HEK293 (cell line): ENCODE data around the gene SARM1.

Experiments used
- EGR2 ChIP-seq: fragments of 450-650 bp; formaldehyde crosslinking; IDR thresholded peaks from 2 replicates; pipeline ENCODE4 v1.5.1; 2016; ENCODE audit warnings: low read depth, missing biosample characterization, missing genetic modification characterization
- GLIS1 ChIP-seq: fragments of 450-650 bp; formaldehyde crosslinking; IDR thresholded peaks from 2 replicates; pipeline ENCODE4 v1.5.1; 2016; ENCODE audit warnings: missing biosample characterization, missing genetic modification characterization
- GLIS2 ChIP-seq: fragments of 450-650 bp; formaldehyde crosslinking; IDR thresholded peaks from 2 replicates; pipeline ENCODE4 v1.5.1; 2016; ENCODE audit warnings: missing biosample characterization, missing genetic modification characterization
- KLF16 ChIP-seq: fragments of 450-650 bp; formaldehyde crosslinking; IDR thresholded peaks from 2 replicates; pipeline ENCODE4 v1.5.1; 2017; ENCODE audit warnings: missing biosample characterization, missing genetic modification characterization
- TCF7L2 ChIP-seq: IDR thresholded peaks from 2 replicates; pipeline ENCODE4 v1.6.1; 2011; ENCODE audit warnings: low read depth, mild to moderate bottlenecking, inconsistent platforms, low read length, moderate library complexity, borderline replicate concordance
- ZBTB17 ChIP-seq: fragments of 450-650 bp; formaldehyde crosslinking; IDR thresholded peaks from 2 replicates; pipeline ENCODE4 v1.5.1; 2016; ENCODE audit warnings: missing biosample characterization, missing genetic modification characterization
- ZBTB8A ChIP-seq: fragments of 450-650 bp; formaldehyde crosslinking; IDR thresholded peaks from 2 replicates; pipeline ENCODE4 v1.5.1; 2016; ENCODE audit warnings: missing biosample characterization, missing genetic modification characterization
- ZNF132 ChIP-seq: fragments of 450-650 bp; formaldehyde crosslinking; IDR thresholded peaks from 2 replicates; pipeline ENCODE4 v1.5.1; 2017; ENCODE audit warnings: missing biosample characterization, missing genetic modification characterization, borderline replicate concordance
- ZNF174 ChIP-seq: fragments of 450-650 bp; formaldehyde crosslinking; IDR thresholded peaks from 2 replicates; pipeline ENCODE4 v1.5.0; 2017; ENCODE audit warnings: missing biosample characterization, mild to moderate bottlenecking, missing genetic modification characterization
- ZNF473 ChIP-seq: fragments of 450-650 bp; formaldehyde crosslinking; IDR thresholded peaks from 2 replicates; pipeline ENCODE4 v1.5.1; 2017; ENCODE audit warnings: missing biosample characterization, missing genetic modification characterization
- ZNF510 ChIP-seq: fragments of 450-650 bp; formaldehyde crosslinking; IDR thresholded peaks from 2 replicates; pipeline ENCODE4 v1.5.1; 2018; ENCODE audit warnings: mild to moderate bottlenecking, missing genetic modification characterization, missing biosample characterization; ENCODE audit not compliant: insufficient replicate concordance
- ZNF529 ChIP-seq: fragments of 450-650 bp; formaldehyde crosslinking; IDR thresholded peaks from 2 replicates; pipeline ENCODE4 v1.5.1; 2017; ENCODE audit warnings: missing genetic modification characterization, missing biosample characterization; ENCODE audit not compliant: insufficient replicate concordance
- ZNF596 ChIP-seq: fragments of 450-650 bp; IDR thresholded peaks from 2 replicates; pipeline ENCODE4 v1.5.0; 2018; ENCODE audit warnings: missing biosample characterization, mild to moderate bottlenecking, missing genetic modification characterization, moderate library complexity
- ZNF768 ChIP-seq: fragments of 450-650 bp; formaldehyde crosslinking; IDR thresholded peaks from 2 replicates; pipeline ENCODE4 v1.5.1; 2018; ENCODE audit warnings: missing biosample characterization, mild to moderate bottlenecking, missing genetic modification characterization
- ZSCAN30 ChIP-seq: fragments of 450-650 bp; IDR thresholded peaks from 2 replicates; pipeline ENCODE4 v1.5.1; 2018; ENCODE audit warnings: missing biosample characterization, mild to moderate bottlenecking, missing genetic modification characterization, moderate library complexity
- TF ChIP-seq, protein P1 (sequence below): fragments of 450-650 bp; formaldehyde crosslinking; IDR thresholded peaks from 2 replicates; pipeline ENCODE4 v1.5.1; 2016; ENCODE audit warnings: missing biosample characterization, missing genetic modification characterization
- TF ChIP-seq, protein P2 (sequence below): fragments of 450-650 bp; formaldehyde crosslinking; IDR thresholded peaks from 2 replicates; pipeline ENCODE4 v1.5.1; 2016; ENCODE audit warnings: missing biosample characterization, missing genetic modification characterization
- TF ChIP-seq, protein P3 (sequence below): fragments of 450-650 bp; formaldehyde crosslinking; IDR thresholded peaks from 2 replicates; pipeline ENCODE4 v1.5.1; 2016; ENCODE audit warnings: missing biosample characterization, missing genetic modification characterization, borderline replicate concordance
- TF ChIP-seq, protein P4 (sequence below): fragments of 450-650 bp; formaldehyde crosslinking; IDR thresholded peaks from 2 replicates; pipeline ENCODE4 v1.5.1; 2016; ENCODE audit warnings: missing biosample characterization, missing genetic modification characterization
- TF ChIP-seq, protein P5 (sequence below): fragments of 450-650 bp; IDR thresholded peaks from 2 replicates; pipeline ENCODE4 v1.5.1; 2018; ENCODE audit warnings: missing biosample characterization, missing genetic modification characterization
- TF ChIP-seq, protein P6 (sequence below): fragments of 450-650 bp; formaldehyde crosslinking; IDR thresholded peaks from 2 replicates; pipeline ENCODE4 v1.5.1; 2016; ENCODE audit warnings: missing biosample characterization, missing genetic modification characterization
- TF ChIP-seq, protein P7 (sequence below): fragments of 450-650 bp; formaldehyde crosslinking; conservative IDR thresholded peaks from 2 replicates; pipeline ENCODE4 v1.5.1; 2016; ENCODE audit warnings: low read depth, missing biosample characterization, missing genetic modification characterization
- TF ChIP-seq, protein P8 (sequence below): fragments of 450-650 bp; formaldehyde crosslinking; IDR thresholded peaks from 2 replicates; pipeline ENCODE4 v1.5.1; 2017; ENCODE audit warnings: missing biosample characterization, missing genetic modification characterization

Gene SARM1

DNA sequence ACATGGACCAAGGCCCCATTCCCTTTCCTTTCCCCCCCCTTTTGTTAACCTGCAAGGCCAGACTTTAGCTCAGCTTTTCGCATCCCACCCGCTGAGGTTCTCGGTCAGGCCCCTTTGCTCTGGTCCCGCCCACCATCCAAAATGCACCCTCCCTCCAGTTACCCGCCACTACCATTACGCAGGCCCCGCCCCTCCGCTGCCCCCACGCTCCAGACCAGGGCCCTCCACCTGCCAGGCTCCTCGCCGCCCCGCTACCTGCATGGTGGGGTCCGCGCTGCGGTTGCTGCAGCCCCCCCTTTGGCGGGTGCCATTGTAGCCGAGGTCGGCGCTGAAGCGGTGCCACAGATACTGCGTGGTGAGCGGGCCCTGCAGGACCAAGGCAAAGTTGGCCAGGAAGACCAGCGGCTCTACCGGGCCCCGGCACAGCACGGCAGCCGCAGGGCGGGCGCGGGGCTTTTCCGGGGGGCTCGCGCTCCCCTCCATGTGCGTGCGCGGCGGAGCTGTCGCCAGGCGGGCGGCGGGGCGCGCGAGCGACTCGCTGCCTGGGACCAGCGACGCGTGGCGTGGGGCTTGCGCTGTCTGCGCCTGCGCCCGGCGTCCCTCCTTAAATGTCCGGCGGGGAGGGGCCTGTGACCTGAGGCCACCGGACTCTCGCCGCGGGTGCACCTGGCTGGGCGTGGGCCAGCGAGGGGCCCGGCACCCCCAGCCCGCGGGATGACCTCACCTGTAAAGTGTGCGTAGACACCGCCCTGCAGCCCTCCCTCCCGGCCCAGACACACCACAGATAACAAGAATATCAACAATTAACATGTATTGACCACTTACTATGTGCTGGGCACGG is 34.4 kb downstream of the SARM1 start, which contains the start of gene SLC46A1 (continued):
- TF ChIP-seq, protein P1, sequence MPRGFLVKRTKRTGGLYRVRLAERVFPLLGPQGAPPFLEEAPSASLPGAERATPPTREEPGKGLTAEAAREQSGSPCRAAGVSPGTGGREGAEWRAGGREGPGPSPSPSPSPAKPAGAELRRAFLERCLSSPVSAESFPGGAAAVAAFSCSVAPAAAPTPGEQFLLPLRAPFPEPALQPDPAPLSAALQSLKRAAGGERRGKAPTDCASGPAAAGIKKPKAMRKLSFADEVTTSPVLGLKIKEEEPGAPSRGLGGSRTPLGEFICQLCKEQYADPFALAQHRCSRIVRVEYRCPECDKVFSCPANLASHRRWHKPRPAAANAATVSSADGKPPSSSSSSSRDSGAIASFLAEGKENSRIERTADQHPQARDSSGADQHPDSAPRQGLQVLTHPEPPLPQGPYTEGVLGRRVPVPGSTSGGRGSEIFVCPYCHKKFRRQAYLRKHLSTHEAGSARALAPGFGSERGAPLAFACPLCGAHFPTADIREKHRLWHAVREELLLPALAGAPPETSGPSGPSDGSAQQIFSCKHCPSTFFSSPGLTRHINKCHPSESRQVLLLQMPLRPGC = no peak
- TF ChIP-seq ZNF473 = no peak
- TF ChIP-seq, protein P2, sequence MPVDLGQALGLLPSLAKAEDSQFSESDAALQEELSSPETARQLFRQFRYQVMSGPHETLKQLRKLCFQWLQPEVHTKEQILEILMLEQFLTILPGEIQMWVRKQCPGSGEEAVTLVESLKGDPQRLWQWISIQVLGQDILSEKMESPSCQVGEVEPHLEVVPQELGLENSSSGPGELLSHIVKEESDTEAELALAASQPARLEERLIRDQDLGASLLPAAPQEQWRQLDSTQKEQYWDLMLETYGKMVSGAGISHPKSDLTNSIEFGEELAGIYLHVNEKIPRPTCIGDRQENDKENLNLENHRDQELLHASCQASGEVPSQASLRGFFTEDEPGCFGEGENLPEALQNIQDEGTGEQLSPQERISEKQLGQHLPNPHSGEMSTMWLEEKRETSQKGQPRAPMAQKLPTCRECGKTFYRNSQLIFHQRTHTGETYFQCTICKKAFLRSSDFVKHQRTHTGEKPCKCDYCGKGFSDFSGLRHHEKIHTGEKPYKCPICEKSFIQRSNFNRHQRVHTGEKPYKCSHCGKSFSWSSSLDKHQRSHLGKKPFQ (tag by site-specific recombination) = no peak
- peak; percentile 51; the same call in 1 of the 2 replicates for TF ChIP-seq ZNF596
- TF ChIP-seq, protein P3, sequence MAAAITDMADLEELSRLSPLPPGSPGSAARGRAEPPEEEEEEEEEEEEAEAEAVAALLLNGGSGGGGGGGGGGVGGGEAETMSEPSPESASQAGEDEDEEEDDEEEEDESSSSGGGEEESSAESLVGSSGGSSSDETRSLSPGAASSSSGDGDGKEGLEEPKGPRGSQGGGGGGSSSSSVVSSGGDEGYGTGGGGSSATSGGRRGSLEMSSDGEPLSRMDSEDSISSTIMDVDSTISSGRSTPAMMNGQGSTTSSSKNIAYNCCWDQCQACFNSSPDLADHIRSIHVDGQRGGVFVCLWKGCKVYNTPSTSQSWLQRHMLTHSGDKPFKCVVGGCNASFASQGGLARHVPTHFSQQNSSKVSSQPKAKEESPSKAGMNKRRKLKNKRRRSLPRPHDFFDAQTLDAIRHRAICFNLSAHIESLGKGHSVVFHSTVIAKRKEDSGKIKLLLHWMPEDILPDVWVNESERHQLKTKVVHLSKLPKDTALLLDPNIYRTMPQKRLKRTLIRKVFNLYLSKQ (tag by site-specific recombination) = no peak
- peak; percentile 66; the same call in 1 of the 2 replicates for TF ChIP-seq EGR2 (tag by site-specific recombination)
- TF ChIP-seq ZSCAN30 (tag by site-specific recombination) = peak; percentile 71
- TF ChIP-seq KLF16 (tag by site-specific recombination) = peak; percentile 82
- TF ChIP-seq, protein P4, sequence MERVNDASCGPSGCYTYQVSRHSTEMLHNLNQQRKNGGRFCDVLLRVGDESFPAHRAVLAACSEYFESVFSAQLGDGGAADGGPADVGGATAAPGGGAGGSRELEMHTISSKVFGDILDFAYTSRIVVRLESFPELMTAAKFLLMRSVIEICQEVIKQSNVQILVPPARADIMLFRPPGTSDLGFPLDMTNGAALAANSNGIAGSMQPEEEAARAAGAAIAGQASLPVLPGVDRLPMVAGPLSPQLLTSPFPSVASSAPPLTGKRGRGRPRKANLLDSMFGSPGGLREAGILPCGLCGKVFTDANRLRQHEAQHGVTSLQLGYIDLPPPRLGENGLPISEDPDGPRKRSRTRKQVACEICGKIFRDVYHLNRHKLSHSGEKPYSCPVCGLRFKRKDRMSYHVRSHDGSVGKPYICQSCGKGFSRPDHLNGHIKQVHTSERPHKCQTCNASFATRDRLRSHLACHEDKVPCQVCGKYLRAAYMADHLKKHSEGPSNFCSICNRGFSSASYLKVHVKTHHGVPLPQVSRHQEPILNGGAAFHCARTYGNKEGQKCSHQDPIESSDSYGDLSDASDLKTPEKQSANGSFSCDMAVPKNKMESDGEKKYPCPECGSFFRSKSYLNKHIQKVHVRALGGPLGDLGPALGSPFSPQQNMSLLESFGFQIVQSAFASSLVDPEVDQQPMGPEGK (tag by site-specific recombination) = peak; percentile 97
- peak; percentile 26; the same call in 1 of the 2 replicates for TF ChIP-seq ZBTB17 (tag by site-specific recombination)
- no peak for TF ChIP-seq ZNF529 (tag by site-specific recombination)
- TF ChIP-seq, protein P5, sequence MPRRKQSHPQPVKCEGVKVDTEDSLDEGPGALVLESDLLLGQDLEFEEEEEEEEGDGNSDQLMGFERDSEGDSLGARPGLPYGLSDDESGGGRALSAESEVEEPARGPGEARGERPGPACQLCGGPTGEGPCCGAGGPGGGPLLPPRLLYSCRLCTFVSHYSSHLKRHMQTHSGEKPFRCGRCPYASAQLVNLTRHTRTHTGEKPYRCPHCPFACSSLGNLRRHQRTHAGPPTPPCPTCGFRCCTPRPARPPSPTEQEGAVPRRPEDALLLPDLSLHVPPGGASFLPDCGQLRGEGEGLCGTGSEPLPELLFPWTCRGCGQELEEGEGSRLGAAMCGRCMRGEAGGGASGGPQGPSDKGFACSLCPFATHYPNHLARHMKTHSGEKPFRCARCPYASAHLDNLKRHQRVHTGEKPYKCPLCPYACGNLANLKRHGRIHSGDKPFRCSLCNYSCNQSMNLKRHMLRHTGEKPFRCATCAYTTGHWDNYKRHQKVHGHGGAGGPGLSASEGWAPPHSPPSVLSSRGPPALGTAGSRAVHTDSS (tag by site-specific recombination) = no peak
- TF ChIP-seq TCF7L2 = no peak
- TF ChIP-seq, protein P6, sequence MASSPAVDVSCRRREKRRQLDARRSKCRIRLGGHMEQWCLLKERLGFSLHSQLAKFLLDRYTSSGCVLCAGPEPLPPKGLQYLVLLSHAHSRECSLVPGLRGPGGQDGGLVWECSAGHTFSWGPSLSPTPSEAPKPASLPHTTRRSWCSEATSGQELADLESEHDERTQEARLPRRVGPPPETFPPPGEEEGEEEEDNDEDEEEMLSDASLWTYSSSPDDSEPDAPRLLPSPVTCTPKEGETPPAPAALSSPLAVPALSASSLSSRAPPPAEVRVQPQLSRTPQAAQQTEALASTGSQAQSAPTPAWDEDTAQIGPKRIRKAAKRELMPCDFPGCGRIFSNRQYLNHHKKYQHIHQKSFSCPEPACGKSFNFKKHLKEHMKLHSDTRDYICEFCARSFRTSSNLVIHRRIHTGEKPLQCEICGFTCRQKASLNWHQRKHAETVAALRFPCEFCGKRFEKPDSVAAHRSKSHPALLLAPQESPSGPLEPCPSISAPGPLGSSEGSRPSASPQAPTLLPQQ (tag by site-specific recombination) = peak; percentile 84
- TF ChIP-seq GLIS2 (tag by site-specific recombination) = peak; percentile 87
- TF ChIP-seq GLIS1 (tag by site-specific recombination) = peak; percentile 77
- TF ChIP-seq ZNF174 (tag by site-specific recombination) = no peak
- TF ChIP-seq ZBTB8A (tag by site-specific recombination) = peak; percentile 27; the same call in 1 of the 2 replicates
- TF ChIP-seq ZNF768 (tag by site-specific recombination) = no peak
- TF ChIP-seq, protein P7, sequence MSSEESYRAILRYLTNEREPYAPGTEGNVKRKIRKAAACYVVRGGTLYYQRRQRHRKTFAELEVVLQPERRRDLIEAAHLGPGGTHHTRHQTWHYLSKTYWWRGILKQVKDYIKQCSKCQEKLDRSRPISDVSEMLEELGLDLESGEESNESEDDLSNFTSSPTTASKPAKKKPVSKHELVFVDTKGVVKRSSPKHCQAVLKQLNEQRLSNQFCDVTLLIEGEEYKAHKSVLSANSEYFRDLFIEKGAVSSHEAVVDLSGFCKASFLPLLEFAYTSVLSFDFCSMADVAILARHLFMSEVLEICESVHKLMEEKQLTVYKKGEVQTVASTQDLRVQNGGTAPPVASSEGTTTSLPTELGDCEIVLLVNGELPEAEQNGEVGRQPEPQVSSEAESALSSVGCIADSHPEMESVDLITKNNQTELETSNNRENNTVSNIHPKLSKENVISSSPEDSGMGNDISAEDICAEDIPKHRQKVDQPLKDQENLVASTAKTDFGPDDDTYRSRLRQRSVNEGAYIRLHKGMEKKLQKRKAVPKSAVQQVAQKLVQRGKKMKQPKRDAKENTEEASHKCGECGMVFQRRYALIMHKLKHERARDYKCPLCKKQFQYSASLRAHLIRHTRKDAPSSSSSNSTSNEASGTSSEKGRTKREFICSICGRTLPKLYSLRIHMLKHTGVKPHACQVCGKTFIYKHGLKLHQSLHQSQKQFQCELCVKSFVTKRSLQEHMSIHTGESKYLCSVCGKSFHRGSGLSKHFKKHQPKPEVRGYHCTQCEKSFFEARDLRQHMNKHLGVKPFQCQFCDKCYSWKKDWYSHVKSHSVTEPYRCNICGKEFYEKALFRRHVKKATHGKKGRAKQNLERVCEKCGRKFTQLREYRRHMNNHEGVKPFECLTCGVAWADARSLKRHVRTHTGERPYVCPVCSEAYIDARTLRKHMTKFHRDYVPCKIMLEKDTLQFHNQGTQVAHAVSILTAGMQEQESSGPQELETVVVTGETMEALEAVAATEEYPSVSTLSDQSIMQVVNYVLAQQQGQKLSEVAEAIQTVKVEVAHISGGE (tag by site-specific recombination) = peak; percentile 87
- no peak for TF ChIP-seq ZNF510 (tag by site-specific recombination)
- no peak for TF ChIP-seq ZNF132 (tag by site-specific recombination)
- TF ChIP-seq, protein P8, sequence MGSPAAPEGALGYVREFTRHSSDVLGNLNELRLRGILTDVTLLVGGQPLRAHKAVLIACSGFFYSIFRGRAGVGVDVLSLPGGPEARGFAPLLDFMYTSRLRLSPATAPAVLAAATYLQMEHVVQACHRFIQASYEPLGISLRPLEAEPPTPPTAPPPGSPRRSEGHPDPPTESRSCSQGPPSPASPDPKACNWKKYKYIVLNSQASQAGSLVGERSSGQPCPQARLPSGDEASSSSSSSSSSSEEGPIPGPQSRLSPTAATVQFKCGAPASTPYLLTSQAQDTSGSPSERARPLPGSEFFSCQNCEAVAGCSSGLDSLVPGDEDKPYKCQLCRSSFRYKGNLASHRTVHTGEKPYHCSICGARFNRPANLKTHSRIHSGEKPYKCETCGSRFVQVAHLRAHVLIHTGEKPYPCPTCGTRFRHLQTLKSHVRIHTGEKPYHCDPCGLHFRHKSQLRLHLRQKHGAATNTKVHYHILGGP = no peak
- TF ChIP-seq, all 188 proteins: peak for 48
